ENCODE data around the gene GLI1.

Gene GLI1

GRCh38 chr12:57461276-57461916 is 1.8 kb downstream of the GLI1 start:
- peak overlapping the region; percentile 65 for H3K4me3 ChIP-seq (ENCODE audit: low read depth, low read length)
- TF ChIP-seq, protein P1, sequence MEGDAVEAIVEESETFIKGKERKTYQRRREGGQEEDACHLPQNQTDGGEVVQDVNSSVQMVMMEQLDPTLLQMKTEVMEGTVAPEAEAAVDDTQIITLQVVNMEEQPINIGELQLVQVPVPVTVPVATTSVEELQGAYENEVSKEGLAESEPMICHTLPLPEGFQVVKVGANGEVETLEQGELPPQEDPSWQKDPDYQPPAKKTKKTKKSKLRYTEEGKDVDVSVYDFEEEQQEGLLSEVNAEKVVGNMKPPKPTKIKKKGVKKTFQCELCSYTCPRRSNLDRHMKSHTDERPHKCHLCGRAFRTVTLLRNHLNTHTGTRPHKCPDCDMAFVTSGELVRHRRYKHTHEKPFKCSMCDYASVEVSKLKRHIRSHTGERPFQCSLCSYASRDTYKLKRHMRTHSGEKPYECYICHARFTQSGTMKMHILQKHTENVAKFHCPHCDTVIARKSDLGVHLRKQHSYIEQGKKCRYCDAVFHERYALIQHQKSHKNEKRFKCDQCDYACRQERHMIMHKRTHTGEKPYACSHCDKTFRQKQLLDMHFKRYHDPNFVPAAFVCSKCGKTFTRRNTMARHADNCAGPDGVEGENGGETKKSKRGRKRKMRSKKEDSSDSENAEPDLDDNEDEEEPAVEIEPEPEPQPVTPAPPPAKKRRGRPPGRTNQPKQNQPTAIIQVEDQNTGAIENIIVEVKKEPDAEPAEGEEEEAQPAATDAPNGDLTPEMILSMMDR (conservative IDR thresholded peaks at IDR 0.05; ENCODE audit: low read depth, low read length), result no peak
- peak; percentile 54 for DNase-seq (ENCODE audit: low read depth)

DNA sequence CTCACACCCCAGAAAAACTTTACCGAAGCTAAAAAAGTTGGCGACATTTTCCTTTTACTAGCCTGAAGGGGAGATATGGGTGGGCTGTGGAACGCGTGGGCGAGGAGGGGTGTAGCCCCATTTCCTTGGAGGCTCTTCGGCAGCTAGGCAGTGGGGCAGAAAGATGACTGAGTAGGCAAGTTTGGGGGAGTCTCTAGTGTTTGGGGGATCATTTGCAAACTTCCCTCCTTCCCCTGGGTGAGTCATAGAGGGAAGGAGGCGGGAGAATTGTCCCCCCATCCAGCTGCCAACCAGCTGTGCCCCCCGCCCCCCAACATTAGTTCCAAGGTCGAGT is 2.3 kb downstream of the GLI1 start:
- peak overlapping the region; percentile 65 for H3K4me3 ChIP-seq (ENCODE audit: low read depth, low read length)
- TF ChIP-seq, protein P1 (conservative IDR thresholded peaks at IDR 0.05; ENCODE audit: low read depth, low read length), result no peak
- no peak for DNase-seq (ENCODE audit: low read depth)

DNA sequence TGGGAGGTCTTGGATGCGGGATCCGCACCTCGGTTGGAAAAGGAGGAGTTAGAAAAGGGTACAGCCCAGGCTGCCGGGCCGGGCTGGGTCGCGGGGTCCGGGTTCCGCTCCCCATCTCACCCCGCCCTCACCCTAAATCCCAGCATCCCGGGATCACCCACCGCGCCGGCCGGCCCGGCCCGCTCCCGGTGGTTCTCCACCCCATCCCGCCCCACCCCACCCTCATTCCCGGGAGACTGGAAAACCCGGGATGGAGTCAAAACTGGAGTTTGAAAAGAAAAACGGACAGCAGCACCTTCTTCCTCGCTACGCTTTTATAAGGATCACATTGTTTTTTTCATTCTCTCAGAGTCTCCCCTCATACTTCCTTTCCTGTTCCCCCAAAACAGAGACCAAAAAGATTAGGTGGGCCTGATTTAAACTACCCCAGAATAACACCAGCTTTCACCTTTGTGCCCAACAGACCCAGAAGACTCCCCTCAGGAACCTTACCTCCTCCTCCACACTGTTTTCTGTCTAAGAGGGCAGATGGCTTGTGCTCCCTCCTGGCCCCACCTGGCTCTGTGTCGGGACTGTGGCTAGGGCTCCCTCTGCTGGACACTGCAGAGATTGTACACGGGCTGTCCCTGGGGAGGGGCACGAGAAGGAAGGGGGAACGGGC is 2.8 kb downstream of the GLI1 start:
- DNase-seq (ENCODE audit: low read depth), result peak; percentile 89
- TF ChIP-seq, protein P1 (conservative IDR thresholded peaks at IDR 0.05; ENCODE audit: low read depth, low read length), result peak; percentile 96
- peak overlapping the region; percentile 65 for H3K4me3 ChIP-seq (ENCODE audit: low read depth, low read length)

GRCh38 chr12:57462912-57463253 is 3.3 kb downstream of the GLI1 start:
- TF ChIP-seq, protein P1 (conservative IDR thresholded peaks at IDR 0.05; ENCODE audit: low read depth, low read length), result no peak
- no peak for DNase-seq (ENCODE audit: low read depth)
- H3K4me3 ChIP-seq (ENCODE audit: low read depth, low read length), result no peak overlapping the region

DNA sequence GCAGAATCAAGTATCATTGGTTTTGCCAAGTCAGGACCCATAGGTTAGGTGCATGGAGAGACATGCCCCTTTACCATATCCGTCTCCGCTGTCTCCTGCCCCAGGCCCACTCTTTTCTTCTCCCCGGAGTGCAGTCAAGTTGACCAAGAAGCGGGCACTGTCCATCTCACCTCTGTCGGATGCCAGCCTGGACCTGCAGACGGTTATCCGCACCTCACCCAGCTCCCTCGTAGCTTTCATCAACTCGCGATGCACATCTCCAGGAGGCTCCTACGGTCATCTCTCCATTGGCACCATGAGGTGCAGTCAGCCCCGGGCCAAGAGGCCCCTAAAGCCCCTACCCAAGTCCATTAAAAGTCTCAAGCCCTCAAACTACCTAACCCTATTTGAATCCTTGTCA is 5.0 kb downstream of the GLI1 start:
- no peak overlapping the region for H3K4me3 ChIP-seq (ENCODE audit: low read depth, low read length)
- DNase-seq (ENCODE audit: low read depth), result no peak
- TF ChIP-seq, protein P1 (conservative IDR thresholded peaks at IDR 0.05; ENCODE audit: low read depth, low read length), result no peak

DNA sequence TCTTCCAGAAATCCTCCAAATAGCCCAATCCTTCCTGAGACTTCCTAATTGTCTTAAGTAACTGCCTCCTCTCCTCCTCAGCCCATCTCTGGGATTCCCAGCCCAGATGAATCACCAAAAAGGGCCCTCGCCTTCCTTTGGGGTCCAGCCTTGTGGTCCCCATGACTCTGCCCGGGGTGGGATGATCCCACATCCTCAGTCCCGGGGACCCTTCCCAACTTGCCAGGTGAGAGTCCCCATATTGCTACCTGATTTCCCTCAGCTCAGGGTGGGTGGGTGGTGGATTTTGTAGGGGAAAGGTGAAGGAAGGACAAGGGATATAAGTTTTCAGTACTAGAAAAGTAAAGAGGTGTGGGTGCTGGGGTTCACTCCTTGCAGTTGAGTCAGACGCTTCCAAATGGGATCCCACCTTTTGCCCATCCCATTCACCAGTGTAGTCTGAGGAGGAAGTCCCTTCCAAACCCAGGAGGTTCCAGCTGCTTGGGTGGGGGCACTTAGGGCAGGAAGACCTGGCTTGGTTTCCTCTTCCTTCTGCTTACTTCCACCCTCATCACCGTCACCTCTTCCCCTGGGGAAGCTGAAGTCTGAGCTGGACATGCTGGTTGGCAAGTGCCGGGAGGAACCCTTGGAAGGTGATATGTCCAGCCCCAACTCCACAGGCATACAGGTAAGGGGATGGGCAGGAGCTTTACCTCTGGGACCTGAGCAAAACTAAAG is 5.6 kb downstream of the GLI1 start:
- TF ChIP-seq, protein P1 (conservative IDR thresholded peaks at IDR 0.05; ENCODE audit: low read depth, low read length), result no peak
- no peak for DNase-seq (ENCODE audit: low read depth)
- H3K4me3 ChIP-seq (ENCODE audit: low read depth, low read length), result no peak overlapping the region
